PC-9 (cell line): ENCODE data around the gene HOXA9.

Experiments used
- EZH2 ChIP-seq: fragments of 200-600 bp; sonication (generic); IDR thresholded peaks from 2 replicates; pipeline ENCODE4 v1.8.0; 2017; ENCODE audit warnings: antibody characterized with exemption, low read depth
- TF ChIP-seq, protein P1 (sequence below): fragments of 200-600 bp; sonication (generic); conservative IDR thresholded peaks from 2 replicates; pipeline ENCODE4 v1.6.1; 2017; ENCODE audit warnings: mixed run types, antibody characterized with exemption, mild to moderate bottlenecking, moderate library complexity

GRCh38 chr7:27175626-27176523 lies 10.5 kb upstream of the HOXA9 start:
- TF ChIP-seq, protein P1, sequence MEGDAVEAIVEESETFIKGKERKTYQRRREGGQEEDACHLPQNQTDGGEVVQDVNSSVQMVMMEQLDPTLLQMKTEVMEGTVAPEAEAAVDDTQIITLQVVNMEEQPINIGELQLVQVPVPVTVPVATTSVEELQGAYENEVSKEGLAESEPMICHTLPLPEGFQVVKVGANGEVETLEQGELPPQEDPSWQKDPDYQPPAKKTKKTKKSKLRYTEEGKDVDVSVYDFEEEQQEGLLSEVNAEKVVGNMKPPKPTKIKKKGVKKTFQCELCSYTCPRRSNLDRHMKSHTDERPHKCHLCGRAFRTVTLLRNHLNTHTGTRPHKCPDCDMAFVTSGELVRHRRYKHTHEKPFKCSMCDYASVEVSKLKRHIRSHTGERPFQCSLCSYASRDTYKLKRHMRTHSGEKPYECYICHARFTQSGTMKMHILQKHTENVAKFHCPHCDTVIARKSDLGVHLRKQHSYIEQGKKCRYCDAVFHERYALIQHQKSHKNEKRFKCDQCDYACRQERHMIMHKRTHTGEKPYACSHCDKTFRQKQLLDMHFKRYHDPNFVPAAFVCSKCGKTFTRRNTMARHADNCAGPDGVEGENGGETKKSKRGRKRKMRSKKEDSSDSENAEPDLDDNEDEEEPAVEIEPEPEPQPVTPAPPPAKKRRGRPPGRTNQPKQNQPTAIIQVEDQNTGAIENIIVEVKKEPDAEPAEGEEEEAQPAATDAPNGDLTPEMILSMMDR: no peak
- TF ChIP-seq EZH2: no peak
